UCSD-AML1 (cell line): Measurements from ENCODE around the gene IMPDH2.
"Not testable (repeated sequence)": the region's sequence is repeated elsewhere in the genome, so short reads cannot be mapped to it uniquely, and the experiment has no call there.

ENCODE experiments used
- DNase-seq: peaks from one replicate; lab custom pipeline; 2025; ENCODE audit not compliant: unreplicated experiment; lab: John Stamatoyannopoulos, UW

Gene IMPDH2

GRCh38 chr3:49021813-49022687 lies 7.1 kb downstream of the IMPDH2 start, which contains the start of gene NDUFAF3:
Gene NDUFAF3, plus strand, starts transcription at chr3:49022121. Its CDS starts 24 bp downstream, at chr3:49022145.
- DNase-seq = peak; percentile 92

DNA sequence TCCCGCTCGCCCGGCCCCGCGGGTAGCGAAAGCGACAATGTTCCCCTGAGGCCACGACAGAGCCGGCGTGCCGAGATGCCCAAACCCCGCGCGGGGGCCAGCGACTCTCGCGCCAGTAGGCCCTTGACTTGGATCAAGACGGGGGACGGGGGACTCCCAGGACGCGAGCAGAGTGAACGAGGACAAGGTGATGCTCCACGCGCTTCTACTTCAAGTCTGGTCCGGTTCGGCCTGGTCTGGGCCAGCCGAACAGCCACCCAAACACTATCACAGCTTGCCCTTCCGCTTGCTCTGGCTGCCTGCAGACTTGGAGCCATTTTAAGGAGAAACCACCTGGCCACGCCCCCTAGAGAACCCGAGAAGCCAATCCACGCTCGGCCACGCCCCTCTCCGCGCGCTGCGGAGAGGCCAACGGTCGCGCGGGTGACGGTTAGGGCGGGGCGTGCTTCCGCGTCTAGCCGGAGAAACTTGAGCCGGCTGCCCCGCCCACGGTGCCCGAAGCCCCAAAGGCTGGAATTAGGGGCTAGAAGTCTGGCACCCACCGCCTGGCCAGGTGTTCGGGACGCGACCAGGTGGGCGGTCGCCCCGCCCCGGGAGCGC lies 7.9 kb downstream of the IMPDH2 start:
- peak; percentile 98 for DNase-seq

DNA sequence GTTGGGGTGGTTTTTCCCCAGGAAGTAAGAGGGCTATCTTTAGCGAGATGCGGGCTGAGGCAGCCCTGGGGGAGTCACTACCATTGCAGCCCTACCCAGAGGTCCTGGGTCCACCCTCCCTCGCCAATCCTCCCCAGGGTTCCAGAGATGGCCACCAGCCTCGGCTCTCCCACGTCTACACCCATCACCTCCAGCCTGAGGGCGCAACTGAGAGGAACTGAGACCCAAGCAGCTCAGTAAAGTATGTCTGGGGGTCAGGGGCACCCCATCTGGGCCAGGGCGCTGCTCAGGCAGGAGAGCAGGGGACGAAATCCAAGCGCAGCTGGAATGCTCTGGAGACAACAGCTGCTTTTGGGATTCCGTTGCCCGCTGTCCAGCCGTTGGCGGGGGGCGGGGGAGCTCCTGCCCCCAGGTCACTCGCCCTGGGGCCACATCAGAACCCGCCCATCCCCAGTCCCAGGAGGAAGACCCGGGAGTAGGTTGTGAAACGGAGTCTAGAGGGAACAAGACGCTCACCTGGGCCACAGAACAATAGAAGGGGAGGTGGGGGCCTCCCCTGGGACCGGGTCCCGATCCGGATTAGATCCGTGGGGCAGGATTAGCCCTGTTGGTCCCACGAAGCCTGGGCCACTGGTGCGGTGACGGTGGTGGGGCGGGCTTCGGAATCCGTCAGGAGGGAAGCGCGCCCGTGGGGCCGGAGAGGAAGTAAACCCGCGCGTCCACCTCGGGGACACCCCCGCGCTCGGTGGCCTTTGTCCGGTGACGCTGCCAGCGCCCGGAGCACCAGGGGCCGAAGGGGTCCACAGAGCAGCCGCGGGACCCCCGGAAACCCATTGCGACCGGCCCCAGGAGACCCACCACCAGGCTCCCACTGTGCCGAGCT lies 8.6 kb downstream of the IMPDH2 start:
- DNase-seq = peak; percentile 69

DNA sequence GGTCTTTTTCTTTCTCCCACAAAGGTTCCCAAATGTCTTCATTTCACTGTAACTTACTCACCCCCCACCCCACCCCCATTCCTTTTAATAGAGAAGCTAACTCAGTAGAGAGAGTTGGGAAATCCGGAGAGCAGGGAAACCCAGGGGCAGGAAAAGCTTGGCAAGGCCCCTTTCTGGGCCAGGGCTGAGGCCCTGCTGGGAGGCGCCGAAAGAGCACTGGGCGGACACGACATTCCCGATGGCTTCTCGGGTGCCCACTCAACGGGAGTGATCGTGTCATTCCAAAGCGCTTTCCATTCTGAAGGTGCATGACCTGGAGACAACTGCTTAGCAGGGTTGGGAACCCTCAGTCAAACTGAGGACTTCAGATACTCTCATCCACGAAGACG lies 9.3 kb downstream of the IMPDH2 start:
- no peak for DNase-seq

GRCh38 chr3:49018707-49019006 lies 10.5 kb downstream of the IMPDH2 start:
- DNase-seq = no peak

- DNase-seq = peak; percentile 77
Observed at GRCh38 chr3:49017971-49018706, 11.1 kb downstream of the IMPDH2 start, which contains the start of gene DALRD3. Gene DALRD3, minus strand, starts transcription at chr3:49018580. Its CDS starts 16 bp downstream, at chr3:49018564.

- DNase-seq = no peak
Observed at GRCh38 chr3:49017229-49017970, 11.8 kb downstream of the IMPDH2 start.

DNA sequence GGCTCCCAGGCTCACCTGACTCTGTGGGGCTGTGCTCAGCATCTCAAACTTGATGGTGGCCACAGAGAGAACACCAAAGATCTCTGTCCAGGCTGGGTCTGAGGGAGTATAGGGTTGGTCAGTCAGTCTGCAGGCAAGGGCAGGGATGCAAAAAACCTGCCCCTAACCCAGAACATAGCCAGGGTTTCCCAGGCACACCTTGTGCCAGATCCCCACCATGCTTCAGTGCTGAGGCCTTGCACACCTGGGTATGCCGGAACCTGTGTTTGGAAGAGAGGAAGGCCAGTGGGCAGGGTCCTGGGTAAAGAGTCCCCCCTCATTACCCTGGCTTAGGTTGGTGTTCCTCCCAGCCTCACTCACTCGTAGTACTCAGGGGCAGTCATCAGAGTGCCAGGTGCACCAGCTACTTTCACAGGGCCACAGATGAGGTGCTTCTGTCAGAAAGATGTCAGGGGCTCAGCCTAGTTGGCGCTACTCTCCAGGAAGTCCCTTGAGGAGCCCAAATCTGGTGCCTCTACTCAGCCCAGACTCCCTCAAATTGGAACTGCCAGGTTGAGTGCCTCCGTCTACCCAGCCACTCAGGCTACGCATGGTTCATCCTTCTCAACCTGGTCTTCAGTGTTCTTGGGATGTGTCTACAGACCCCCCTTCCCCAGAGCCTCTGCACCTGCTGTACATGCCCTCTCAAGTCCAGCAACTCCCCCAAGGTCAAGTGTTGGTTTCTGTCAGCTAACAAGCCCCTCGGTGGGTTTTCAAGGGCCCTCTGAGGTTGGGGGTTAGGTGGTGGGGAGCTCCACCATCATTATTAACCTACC lies 12.6 kb downstream of the IMPDH2 start:
- no peak for DNase-seq

DNA sequence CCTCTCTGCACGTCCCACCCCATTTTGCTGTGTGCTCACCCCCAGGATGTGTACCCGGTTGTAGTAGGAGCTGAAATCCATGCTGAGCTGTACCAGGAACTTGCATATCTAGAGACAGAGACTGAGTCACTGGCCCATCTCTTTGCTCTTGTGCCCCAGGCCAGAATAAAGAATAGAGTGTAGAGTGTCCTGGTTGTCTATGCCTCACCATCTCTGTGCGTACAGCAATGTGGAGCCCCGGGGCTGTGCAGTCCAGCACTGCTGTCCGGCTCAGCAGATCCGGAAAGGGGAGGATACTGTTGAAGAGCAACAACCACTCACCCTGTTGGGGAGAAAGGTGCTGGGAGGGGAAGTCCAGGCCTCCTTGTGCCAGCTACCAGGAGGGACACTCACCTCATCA lies 13.4 kb downstream of the IMPDH2 start:
- no peak for DNase-seq

GRCh38 chr3:49015072-49015471 lies 14.1 kb downstream of the IMPDH2 start:
- DNase-seq = no peak

- peak; percentile 49 for DNase-seq
Observed at GRCh38 chr3:49013738-49014660, 15.2 kb downstream of the IMPDH2 start.

- no peak for DNase-seq
Observed at GRCh38 chr3:49013113-49013737, 16.0 kb downstream of the IMPDH2 start.

DNA sequence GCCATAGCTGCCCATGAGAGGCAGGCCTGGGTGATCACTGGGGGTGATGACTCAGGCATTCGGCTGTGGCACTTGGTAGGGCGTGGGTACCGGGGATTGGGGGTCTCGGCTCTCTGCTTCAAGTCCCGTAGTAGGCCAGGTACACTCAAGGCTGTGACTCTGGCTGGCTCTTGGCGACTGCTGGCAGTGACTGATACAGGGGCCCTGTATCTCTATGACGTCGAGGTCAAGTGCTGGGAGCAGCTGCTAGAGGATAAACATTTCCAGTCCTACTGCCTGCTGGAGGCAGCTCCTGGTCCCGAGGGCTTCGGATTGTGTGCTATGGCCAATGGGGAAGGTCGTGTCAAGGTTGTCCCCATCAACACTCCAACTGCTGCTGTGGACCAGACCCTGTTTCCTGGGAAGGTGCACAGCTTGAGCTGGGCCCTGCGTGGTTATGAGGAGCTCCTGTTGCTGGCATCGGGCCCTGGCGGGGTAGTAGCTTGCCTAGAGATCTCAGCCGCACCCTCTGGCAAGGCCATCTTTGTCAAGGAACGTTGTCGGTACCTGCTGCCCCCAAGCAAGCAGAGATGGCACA lies 16.7 kb downstream of the IMPDH2 start:
- DNase-seq = no peak

DNA sequence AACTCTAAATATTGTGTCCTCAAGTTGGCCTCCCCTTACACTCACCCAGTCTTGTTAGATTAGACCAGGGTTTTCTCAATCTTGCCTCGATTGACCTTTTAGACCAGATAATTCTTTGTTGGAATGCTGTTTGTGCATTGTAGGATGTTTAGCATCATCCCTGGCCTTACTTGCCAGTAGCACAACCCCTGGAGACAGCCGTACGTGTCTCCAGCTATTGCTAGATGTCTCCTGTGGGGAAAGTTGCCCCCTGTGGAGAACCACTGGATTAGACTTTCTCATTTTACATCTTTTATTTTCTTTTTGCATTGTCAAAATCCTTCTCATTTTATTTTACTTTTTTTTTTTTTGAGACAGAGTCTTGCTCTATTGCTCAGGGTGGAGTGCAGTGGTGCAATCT lies 19.8 kb downstream of the IMPDH2 start:
- no peak for DNase-seq

DNA sequence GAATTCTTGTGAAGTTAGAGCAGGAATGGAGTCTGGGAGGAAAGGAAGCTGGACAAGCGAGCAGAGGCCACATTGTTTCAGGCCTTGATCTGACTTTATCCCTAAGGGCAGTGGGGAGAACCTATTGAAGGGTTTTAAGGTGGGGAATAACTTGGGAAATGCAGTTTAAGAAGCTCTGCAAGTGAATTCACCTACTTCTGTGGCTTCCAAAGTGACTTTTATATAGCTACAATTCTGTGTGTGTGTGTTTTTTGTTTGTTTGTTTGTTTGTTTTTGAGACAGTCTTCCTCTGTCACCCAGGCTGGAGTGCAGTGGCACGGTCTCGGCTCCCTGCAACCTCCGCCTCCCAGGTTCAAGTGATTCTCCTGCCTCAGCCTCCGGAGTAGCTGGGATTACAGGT lies 20.6 kb downstream of the IMPDH2 start:
- not testable (repeated sequence) for DNase-seq

- DNase-seq = peak; percentile 85
Observed at GRCh38 chr3:49007771-49008528, 21.2 kb downstream of the IMPDH2 start.
